HG03175 (cell line): ENCODE data around the gene KIF25.

Experiments used
- ATAC-seq: cut with Tn5 transposase; IDR thresholded peaks from one replicate; pipeline ENCODE4 v1.9.1; 2021; ENCODE audit warnings: mild to moderate bottlenecking, moderate library complexity; ENCODE audit not compliant: unreplicated experiment

Gene KIF25

DNA sequence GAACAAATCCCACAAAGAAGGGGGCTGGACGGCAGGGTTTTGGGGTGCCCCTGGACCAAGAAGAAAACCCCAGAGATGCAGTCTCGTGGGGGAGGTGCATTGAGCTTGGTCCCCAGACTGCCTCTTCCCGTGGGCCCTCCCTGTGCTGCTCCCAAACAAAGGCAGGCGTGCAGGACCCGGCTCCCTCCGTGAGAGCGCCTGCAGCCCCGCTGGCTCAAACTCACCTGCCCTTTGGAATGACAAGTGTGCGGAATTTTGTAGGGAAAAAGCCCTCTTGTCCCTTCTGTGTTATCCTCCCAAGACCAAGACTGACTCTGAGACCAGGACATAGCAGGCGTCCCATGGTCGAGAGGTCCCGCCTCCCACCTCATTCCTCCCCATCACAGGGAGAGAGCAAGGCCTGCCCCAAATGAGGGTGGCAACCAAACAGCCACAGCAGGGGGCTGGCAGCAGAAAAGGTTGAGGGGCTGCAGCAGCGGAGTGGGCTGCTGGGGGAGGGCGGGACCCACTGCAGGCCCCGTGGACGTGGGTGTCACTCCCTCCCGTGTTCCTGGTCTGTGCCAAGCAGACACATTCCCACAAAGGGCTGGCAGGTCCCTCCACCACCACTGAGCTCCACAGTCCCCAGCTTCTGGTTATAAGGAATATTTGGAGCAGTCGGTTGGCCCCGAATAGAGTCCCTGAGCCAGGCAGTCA, 87.1 kb downstream of the KIF25 start:
- ATAC-seq, result no peak

DNA sequence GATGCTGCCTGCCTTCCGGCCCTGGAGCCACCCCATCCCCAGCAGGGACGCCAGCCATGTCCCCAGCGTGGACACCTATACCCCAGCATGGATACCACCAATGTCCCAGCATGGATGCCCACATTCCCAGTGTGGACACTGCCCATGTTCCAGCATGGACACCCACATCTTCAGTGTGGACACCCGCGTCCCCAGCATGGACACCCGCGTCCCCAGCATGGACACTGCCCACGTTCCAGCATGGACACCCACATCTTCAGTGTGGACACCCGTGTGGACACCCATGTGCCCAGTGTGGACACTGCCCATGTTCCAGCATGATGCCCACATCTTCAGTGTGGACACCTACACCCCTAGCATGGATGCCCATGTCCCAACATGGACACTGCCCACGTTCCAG, 88.6 kb downstream of the KIF25 start:
- no peak for ATAC-seq

GRCh38 chr6:168086616-168087015, 89.1 kb downstream of the KIF25 start:
- no peak for ATAC-seq

- ATAC-seq, result no peak
These were observed 90.1 kb downstream of the KIF25 start for GRCh38 chr6:168087436-168088160.

DNA sequence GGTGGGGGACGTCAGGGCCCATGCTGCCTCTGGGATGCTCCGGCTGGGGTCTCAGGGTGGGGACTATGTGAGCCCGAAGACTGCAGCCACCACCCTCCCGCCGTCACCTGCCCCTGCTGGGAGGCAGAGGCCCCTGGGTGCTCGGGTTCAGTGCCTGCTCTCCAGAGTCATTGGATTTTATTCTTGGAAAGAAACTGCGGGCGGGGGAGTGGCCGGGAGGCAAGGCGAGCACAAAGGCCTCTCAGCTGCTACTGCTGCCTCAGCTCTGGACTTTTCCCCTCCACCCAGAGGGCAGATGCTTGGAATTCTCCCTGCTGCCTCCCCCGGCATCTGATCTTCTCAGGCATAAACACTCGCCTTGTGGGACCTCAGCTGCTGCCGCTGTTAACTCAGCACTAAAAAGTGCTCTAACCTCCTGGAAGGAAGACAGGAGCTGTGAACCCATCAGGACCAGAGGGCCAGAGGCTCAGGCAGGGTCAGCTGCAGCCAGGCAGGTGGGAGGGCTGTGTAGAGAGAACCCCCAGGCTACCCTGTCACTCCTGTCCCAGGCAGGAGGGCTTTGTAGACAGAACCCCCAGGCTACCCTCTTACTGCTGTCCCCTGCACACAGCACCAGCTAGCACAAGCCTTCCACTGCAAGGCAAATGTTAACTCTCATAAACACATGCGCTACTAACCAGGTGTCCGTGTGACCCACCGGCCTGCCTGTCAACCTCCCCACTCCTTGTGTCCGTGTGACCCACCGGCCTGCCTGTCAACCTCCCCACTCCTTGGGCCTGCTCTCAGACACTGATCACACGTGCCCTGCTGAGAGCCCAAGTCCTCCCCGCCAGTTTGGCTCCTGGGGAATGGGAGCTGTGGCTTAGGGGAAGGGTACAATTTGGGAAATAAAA, 90.9 kb downstream of the KIF25 start:
- no peak for ATAC-seq

DNA sequence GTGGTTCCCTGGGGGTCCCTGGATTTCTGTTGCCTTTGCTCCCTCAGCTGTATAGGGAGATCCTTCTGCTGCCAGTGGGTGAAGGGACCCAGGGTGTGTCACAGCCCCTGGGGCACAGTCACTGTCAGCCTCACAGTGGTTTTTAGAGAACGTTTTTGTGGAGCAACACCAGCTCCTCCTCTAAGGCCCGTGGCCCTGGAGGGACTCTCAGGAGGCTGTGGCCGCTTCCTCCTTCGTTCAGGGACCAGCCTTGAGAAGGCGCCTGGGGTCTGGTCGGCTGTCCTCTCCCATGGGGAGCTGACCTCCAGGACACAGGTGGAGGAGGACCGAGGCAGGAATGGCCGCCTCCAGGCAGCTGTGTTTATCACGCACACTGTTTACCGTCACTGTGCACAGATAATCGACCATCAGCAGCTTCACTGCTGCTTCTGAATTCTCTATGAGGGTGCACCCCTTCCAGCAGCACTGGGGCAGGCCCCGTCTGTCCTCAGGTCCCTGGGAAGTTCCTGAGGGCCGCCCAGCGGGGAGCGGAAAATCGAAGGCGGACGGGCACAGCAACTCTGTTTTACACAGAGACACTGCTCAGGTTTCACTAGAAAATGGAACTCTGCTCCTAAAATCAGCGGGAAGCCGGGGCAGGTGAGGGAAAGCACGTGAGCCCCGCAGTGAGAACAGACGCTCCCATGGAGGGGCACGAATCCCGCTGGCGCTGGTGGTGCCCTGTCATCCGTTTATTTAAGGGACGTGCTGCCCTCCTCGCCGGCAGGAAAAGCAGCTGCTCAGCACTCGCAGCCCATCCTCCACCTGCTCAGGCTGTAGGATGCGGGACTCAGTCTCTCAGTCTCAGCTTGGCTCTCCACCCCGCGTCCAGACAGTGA, 92.0 kb downstream of the KIF25 start:
- ATAC-seq, result no peak

DNA sequence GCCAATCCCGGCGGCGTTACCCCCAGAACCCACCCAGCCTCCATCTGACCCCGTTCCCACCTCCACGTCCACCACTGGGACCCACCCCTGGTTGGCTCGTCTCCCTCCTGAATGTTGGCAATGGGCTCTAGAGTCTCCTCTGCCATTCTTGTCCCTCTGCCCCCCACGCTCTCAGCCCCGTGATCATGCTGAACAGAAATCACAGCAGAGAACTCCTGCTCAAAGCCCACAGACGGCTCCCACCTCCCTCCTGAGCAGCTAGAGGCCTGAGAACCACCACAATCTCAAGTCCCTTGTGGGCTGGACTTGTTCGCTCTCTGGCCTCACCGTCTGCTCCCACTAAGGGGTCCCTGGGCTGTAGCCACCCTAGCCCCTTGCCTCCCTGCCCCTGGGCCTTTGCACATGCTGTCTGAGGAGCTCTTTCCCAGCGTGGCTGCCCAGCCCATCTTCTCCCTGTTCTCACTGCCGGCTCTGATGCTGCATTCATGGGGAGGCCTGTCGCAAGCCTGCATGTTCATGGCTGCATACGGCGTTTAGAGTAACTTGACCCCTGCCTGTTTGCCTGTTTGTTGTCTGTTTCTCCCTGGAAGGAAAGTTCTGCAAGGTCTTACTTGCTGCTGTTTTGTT, 92.7 kb downstream of the KIF25 start:
- ATAC-seq, result no peak

DNA sequence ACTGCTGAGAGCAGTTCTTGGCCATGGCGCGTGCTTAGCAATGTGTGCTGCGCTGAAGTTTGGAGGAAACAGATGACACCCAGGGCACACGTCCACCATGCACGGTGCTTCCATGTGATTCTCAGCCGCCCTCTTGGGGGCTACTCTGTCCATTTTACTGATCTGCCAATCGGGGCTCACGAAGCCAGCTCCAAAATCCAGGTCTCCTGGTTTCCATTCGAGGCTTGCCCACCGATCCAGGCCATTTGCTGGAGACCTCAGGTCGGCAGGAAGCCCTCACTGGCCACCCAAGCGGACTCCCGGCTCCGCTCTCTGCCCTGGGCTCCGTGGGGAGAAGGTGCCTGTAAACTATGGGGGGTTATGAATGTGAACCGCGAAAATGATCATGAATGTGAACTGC, 93.2 kb downstream of the KIF25 start:
- no peak for ATAC-seq

- ATAC-seq, result no peak
These were observed 94.2 kb downstream of the KIF25 start for GRCh38 chr6:168091381-168092264.

GRCh38 chr6:168092541-168092940, 95.1 kb downstream of the KIF25 start:
- ATAC-seq, result no peak

DNA sequence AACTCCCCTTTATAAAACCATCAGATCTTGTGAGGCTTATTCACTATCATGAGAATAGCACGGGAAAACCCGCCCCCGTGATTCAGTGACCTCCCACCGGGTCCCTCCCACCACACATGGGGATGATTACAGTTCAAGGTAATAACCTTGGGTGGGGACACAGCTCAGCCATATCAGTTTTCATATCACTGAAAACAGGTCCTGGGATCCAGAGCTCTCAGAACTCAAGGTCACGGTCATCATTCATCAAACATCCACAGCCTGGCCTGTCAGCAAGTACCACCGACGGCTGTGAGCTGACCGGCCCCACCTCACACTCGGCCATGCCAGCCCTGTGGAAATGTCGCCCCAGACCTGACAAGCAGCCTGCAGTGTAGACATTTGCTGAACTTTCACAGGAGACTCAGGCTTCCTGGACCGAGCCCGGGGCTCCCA, 95.6 kb downstream of the KIF25 start:
- ATAC-seq, result no peak

DNA sequence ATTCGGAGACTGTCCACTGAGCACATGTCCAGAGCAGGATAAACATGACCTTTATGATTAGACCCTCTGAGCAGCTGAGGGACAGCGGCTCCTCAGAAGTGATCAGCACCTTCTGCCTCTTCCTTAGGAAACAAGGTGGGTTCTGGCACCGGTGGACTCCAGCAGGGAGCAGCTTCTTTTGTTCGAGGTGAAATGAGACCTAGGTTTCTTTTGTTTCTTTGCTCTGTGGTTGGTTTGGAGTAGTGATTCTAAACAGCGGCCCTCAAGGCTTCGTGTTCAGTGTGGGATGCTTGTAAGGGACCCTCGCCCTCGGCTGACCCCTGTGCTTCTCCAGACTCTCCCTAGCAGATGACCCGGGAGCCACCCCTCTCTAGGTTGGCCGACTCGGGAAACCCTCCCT, 96.2 kb downstream of the KIF25 start:
- no peak for ATAC-seq
